H1 (cell line): ENCODE results near the gene FKBP2. TPM values are rescaled to one million over a fixed set of nuclear protein-coding genes. Genes with fewer than 3 reads are reported as not detected.

Source experiments
- CTBP2 ChIP-seq: IDR thresholded peaks from 2 replicates; pipeline ENCODE4 v1.7.0; 2011; ENCODE audit warnings: borderline replicate concordance, mild to moderate bottlenecking, moderate library complexity, mixed read lengths, low read length; ENCODE audit not compliant: insufficient read depth, insufficient read length
- EZH2 ChIP-seq: fragments of 200-600 bp; sonication (generic); IDR thresholded peaks from 2 replicates; pipeline ENCODE4 v1.7.1; 2012; ENCODE audit warnings: low read depth, mild to moderate bottlenecking, moderate library complexity, low read length, inconsistent platforms; ENCODE audit not compliant: severe bottlenecking
- FOSL1 ChIP-seq: IDR thresholded peaks from 2 replicates; pipeline ENCODE4 v1.6.1; 2011; ENCODE audit warnings: mild to moderate bottlenecking, low read depth, low read length, moderate library complexity; ENCODE audit not compliant: insufficient read depth
- JUND ChIP-seq: IDR thresholded peaks from 2 replicates; pipeline ENCODE4 v1.6.1; 2011; ENCODE audit warnings: mild to moderate bottlenecking, improper control_type of control experiment, low read length
- NANOG ChIP-seq: IDR thresholded peaks from 2 replicates; pipeline ENCODE4 v1.6.1; 2011; ENCODE audit warnings: low read length, low read depth, mild to moderate bottlenecking, inconsistent platforms; ENCODE audit not compliant: insufficient read depth, poor library complexity, severe bottlenecking
- NRF1 ChIP-seq: IDR thresholded peaks from 2 replicates; pipeline ENCODE4 v1.6.1; 2011; ENCODE audit warnings: mild to moderate bottlenecking, low read depth, low read length, improper control_type of control experiment
- POLR2AphosphoS5 ChIP-seq: IDR thresholded peaks from 2 replicates; pipeline ENCODE4 v1.6.1; 2011; ENCODE audit warnings: low read depth, low read length
- SAP30 ChIP-seq: fragments of 300-600 bp; sonication (generic); IDR thresholded peaks from 2 replicates; pipeline ENCODE4 v1.7.1; 2012; ENCODE audit warnings: low read length, moderate library complexity, mild to moderate bottlenecking, inconsistent platforms; ENCODE audit not compliant: insufficient read depth, insufficient replicate concordance
- SIN3A ChIP-seq, 2 experiments: IDR thresholded peaks in 1 of 2; conservative IDR thresholded peaks in 1 of 2; 2 replicates each; pipeline ENCODE4 v1.6.1; 2011 to 2012; ENCODE audit warnings: low read length in 2 of 2, improper control_type of control experiment in 1 of 2, low read depth in 1 of 2, mild to moderate bottlenecking in 1 of 2
- YY1 ChIP-seq: IDR thresholded peaks from 2 replicates; pipeline ENCODE4 v1.6.1; 2011; ENCODE audit warnings: low read depth, mild to moderate bottlenecking, low read length
- polyA plus RNA-seq, 7 experiments: library from polyadenylated mRNA; depleted of rRNA in 3 of 7; stranded (reverse) in 5 of 7; unstranded in 2 of 7; fragments of >200 nt in 5 of 7; fragments of 200-250 nt in 2 of 7; gene quantifications; 1 replicate in 5 of 7; 2 replicates in 1 of 7; 4 replicates in 1 of 7; pipeline versions ENCODE4 v1.2.1 to v1.2.3, GENCODE V29; 2011 to 2013; ENCODE audit warnings: missing spikeins in 2 of 7, mixed read lengths in 2 of 7
- total RNA-seq: library from RNA; stranded (reverse); fragmentation: NEBNext Ultra II Directional; extraction: Animal tissue kit (Norgen Biotek cat#: 25700); gene quantifications from 2 replicates; pipeline ENCODE4 v1.2.1, GENCODE V29; 2021

Gene FKBP2
- total and polyA plus RNA-seq, 2 of the 8 experiments (the other 6 are each of a cell fraction or from before 2014, with no cell fraction given): 41.7 to 52.5 TPM

- TF ChIP-seq POLR2AphosphoS5 (no peak), CTBP2 (no peak), NRF1 (no peak), NANOG (no peak), SAP30 (no peak), FOSL1 (no peak), EZH2 (no peak), SIN3A (conservative IDR thresholded peaks at IDR 0.05 in 1 of 2, IDR thresholded peaks at IDR 0.05 in 1 of 2; ENCODE audit: low read depth in 1 of 2, low read length in 2 of 2) (no peak), YY1 (no peak), JUND (no peak)
These were observed 15.8 kb upstream of the FKBP2 start (continued) for GRCh38 chr11:64224891-64225607.
